GM21423 (cell line): Measurements from ENCODE around the gene PACSIN3.
A peak's percentile ranks its signal among the peaks of the same experiment; 100 is the strongest.
"Not testable (repeated sequence)": the region's sequence is repeated elsewhere in the genome, so short reads cannot be mapped to it uniquely, and the experiment has no call there.

ENCODE experiments used
- ATAC-seq: cut with Tn5 transposase; IDR thresholded peaks from one replicate; pipeline ENCODE4 v1.9.1; 2021; ENCODE audit warnings: mild to moderate bottlenecking, moderate library complexity; ENCODE audit not compliant: unreplicated experiment

The PACSIN3 gene

GRCh38 chr11:47186076-47186699 is at the start of gene PACSIN3:
Gene PACSIN3 (minus strand): TSS chr11:47186434. CDS start chr11:47182727, 3,707 bp downstream.
- peak; percentile 44 for ATAC-seq

GRCh38 chr11:47235163-47235562 is 48.9 kb upstream of the PACSIN3 start:
- no peak for ATAC-seq

GRCh38 chr11:47234669-47235100 is 48.5 kb upstream of the PACSIN3 start:
- ATAC-seq = no peak

- no peak for ATAC-seq
Observed at GRCh38 chr11:47233989-47234668, 47.9 kb upstream of the PACSIN3 start.

GRCh38 chr11:47233051-47233450 is 46.8 kb upstream of the PACSIN3 start:
- no peak for ATAC-seq

GRCh38 chr11:47229161-47229560 is 42.9 kb upstream of the PACSIN3 start:
- ATAC-seq = no peak

- ATAC-seq = peak; percentile 78
Observed at GRCh38 chr11:47225552-47226400, 39.5 kb upstream of the PACSIN3 start.

GRCh38 chr11:47222696-47223095 is 36.5 kb upstream of the PACSIN3 start:
- ATAC-seq = no peak

- no peak for ATAC-seq
Observed at GRCh38 chr11:47220401-47220821, 34.2 kb upstream of the PACSIN3 start.

GRCh38 chr11:47216121-47216798 is 30.0 kb upstream of the PACSIN3 start:
- ATAC-seq = peak; percentile 32

GRCh38 chr11:47215366-47215910 is 29.2 kb upstream of the PACSIN3 start:
- ATAC-seq = no peak

- ATAC-seq = peak; percentile 52
Observed at GRCh38 chr11:47213950-47214565, 27.8 kb upstream of the PACSIN3 start.

- ATAC-seq = no peak
Observed at GRCh38 chr11:47212938-47213337, 26.7 kb upstream of the PACSIN3 start.

GRCh38 chr11:47208628-47209027 is 22.4 kb upstream of the PACSIN3 start:
- ATAC-seq = no peak

GRCh38 chr11:47208008-47208552 is 21.8 kb upstream of the PACSIN3 start:
- not testable (repeated sequence) for ATAC-seq

GRCh38 chr11:47207459-47207858 is 21.2 kb upstream of the PACSIN3 start:
- no peak for ATAC-seq

GRCh38 chr11:47206577-47206976 is 20.3 kb upstream of the PACSIN3 start:
- ATAC-seq = not testable (repeated sequence)

GRCh38 chr11:47204637-47204989 is 18.4 kb upstream of the PACSIN3 start:
- no peak for ATAC-seq

- ATAC-seq = no peak
Observed at GRCh38 chr11:47202576-47202975, 16.3 kb upstream of the PACSIN3 start.

GRCh38 chr11:47201015-47201414 is 14.8 kb upstream of the PACSIN3 start:
- ATAC-seq = no peak
